Effector memory CD4-positive, alpha-beta T cell (primary cell): ENCODE measurements around the gene KIF25.

Source experiments
- DNase-seq, 3 donors: peaks; one replicate each; pipeline ENCODE4 v3.0.0-alpha.2; 2020
- H3K27ac ChIP-seq: 2 replicates; pipeline ENCODE4 v1.7.0; 2013; ENCODE audit warnings: mild to moderate bottlenecking, low read length, moderate library complexity; ENCODE audit not compliant: insufficient read depth, poor library complexity, severe bottlenecking
- H3K27me3 ChIP-seq: replicated peaks from 2 replicates; pipeline ENCODE4 v1.7.0; 2013; ENCODE audit warnings: mild to moderate bottlenecking, low read length; ENCODE audit not compliant: insufficient read depth, control insufficient read depth, poor library complexity, severe bottlenecking
- H3K36me3 ChIP-seq: 2 replicates; pipeline ENCODE4 v1.7.0; 2013; ENCODE audit warnings: mild to moderate bottlenecking, low read length, moderate library complexity; ENCODE audit not compliant: control insufficient read depth, insufficient read depth
- H3K4me1 ChIP-seq: 2 replicates; pipeline ENCODE4 v1.7.0; 2013; ENCODE audit warnings: low read length, mild to moderate bottlenecking; ENCODE audit not compliant: control insufficient read depth, insufficient read depth, poor library complexity, severe bottlenecking
- H3K4me3 ChIP-seq: 2 replicates; pipeline ENCODE4 v1.7.0; 2013; ENCODE audit warnings: low read length, low read depth, mild to moderate bottlenecking; ENCODE audit not compliant: insufficient read depth, poor library complexity, severe bottlenecking
- H3K9me3 ChIP-seq: 2 replicates; pipeline ENCODE4 v1.7.0; 2013; ENCODE audit warnings: mild to moderate bottlenecking, low read length, moderate library complexity; ENCODE audit not compliant: control insufficient read depth

Gene KIF25

DNA sequence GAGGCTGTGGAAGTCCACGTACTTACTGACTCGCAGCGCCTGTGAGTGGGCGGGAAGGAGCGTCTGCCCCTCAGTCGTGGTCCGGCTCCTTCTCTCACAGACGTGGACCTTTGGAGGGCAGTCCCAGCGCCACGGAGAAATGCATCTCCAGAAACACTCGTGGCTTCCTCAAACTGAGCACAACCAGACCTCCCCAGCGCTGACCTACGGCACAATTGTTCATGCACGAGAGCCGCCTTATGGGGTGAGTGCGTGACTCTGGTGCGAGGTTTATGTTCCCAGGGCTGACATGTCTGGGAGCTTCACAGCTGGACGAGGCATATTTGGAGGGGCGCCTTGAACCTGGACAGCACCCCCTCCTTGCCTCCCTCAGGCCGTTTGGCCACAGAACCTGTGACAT, 51.8 kb downstream of the KIF25 start:
- H3K9me3 ChIP-seq: no peaks in the 10 kb centered on the region
- H3K4me1 ChIP-seq: no peaks in the 10 kb centered on the region
- no peaks in the 10 kb centered on the region for H3K36me3 ChIP-seq

DNA sequence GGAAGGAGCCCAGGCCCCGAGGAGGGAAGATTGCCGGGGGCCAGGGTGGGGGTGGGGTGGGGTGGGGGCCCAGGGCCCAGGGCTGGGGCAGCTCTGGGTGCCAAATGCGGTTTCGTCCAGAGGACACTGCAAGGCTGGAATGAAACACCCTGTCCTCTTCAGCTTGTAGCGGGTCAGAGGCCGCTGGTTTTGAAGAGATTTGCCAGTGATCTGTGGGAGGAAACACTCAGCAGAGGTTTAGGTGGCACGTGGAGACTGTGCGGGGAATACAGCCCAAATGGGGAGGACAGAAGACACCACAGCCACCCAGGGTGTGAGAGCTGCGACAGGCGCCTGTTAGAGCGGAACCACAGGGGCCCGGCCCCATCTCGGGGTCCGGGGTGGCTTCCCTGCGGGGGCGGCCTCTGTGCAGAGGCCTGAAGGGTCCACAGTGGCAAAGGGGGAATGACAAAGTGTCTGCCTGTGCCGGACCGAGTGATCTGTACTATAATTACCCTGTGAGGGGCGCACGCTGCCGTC, 52.3 kb downstream of the KIF25 start:
- no peaks in the 10 kb centered on the region for H3K4me1 ChIP-seq
- H3K4me3 ChIP-seq: no peak overlapping the region
- no peak for DNase-seq
- H3K27ac ChIP-seq: no peak overlapping the region
- H3K36me3 ChIP-seq: no peaks in the 10 kb centered on the region
- H3K27me3 ChIP-seq: no peaks in the 10 kb centered on the region
- H3K9me3 ChIP-seq: no peaks in the 10 kb centered on the region

More for the DNA sequence above, 51.8 kb downstream of the KIF25 start:
- no peak for DNase-seq
- no peak overlapping the region for H3K4me3 ChIP-seq
- H3K27me3 ChIP-seq: no peaks in the 10 kb centered on the region
- no peak overlapping the region for H3K27ac ChIP-seq

DNA sequence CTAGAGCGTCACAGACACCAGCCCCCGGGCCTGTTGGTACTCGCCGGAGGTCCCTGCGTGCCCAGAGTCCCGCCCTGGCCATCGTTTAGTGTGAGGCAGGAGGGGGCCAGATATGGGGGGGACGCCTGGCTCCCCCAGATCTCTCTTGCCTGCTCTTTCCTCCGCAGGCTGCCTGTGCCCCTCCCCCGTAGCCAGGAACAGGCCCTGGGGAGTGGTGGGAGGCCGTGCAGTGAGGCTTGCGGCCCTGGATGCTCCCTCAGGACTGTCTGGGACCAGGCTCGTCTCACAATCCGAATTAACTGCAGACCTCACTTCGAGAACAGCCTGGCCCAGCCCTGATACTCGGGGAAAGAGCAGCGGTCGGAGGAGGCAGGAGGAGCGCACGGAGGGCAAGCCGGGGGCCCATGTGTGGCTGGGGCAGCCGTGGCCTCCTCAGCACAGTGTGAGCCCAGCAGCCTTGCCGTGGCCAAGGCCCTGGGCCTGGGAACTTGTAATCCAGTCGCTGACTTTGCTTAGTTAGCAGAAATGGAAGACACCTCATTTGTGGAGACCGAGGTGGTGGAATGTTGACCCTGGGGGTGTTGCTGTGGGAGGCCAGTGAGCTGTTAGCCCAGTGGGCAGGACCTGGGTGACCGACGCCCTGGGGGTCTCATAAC, 52.9 kb downstream of the KIF25 start:
- Histone ChIP-seq H3K4me3 (no peak overlapping the region), H3K9me3 (no peaks in the 10 kb centered on the region), H3K27me3 (no peaks in the 10 kb centered on the region), H3K4me1 (no peaks in the 10 kb centered on the region), H3K27ac (no peak overlapping the region), H3K36me3 (no peaks in the 10 kb centered on the region)
- DNase-seq: no peak

DNA sequence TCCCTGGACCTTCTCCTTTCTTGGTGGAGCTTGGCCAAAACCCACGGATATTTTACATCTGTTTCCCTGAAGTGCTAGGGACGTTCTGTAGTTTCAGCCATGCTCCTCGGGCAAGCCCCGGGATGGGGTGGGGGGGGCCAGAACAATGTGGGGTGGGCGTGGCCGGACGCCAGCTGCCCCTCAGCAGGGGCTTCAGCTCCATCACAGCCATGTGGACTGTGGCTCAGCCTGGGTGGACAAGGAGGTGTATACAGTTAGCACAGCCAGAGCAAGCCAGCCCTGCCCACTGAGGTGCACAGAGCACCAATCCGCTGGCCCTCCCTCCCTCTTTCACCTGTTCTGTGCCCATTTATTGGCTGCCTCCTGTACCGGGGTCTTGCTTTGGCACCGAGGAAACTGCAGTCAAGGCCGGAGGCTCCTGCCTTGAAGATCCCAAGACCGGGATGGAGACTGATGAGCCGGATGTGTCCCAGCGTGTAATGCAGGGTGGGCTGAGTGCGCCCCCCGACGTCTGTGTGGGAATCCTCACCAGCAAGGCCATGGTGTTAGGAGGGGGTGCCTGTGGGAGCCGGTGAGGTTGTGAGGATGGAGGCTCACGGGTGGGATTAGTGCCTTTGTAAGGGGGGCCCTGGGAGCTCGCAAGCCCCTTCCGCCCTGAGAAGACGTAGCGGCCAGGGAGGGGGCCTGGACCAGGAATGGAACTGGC, 53.6 kb downstream of the KIF25 start:
- H3K36me3 ChIP-seq: no peaks in the 10 kb centered on the region
- H3K27me3 ChIP-seq: no peaks in the 10 kb centered on the region
- H3K9me3 ChIP-seq: no peaks in the 10 kb centered on the region
- no peak overlapping the region for H3K27ac ChIP-seq
- H3K4me1 ChIP-seq: no peaks in the 10 kb centered on the region
- H3K4me3 ChIP-seq: no peak overlapping the region
- no peak for DNase-seq

DNA sequence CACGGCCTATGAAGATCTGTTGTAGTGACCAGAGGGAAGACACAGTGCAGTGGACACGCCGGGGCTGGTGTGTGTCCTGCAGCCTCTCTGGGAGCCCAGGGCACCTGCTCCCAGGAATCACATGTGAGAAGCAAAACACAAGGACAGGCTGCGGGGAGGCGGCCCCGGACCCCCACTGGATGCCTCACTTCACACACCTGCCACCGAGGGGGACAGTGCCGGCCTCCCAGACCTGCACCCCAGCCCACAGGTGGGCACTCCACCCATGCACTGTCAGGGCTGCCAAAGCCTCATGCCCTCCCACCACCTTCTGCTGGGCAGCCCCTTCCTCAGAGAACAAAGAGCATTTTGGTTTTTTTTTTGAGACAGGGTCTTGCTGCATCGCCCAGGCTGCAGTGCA, 54.2 kb downstream of the KIF25 start:
- Histone ChIP-seq H3K9me3 (no peaks in the 10 kb centered on the region), H3K4me3 (no peak overlapping the region), H3K27ac (no peak overlapping the region), H3K4me1 (no peaks in the 10 kb centered on the region), H3K36me3 (no peaks in the 10 kb centered on the region), H3K27me3 (no peaks in the 10 kb centered on the region)
- no peak for DNase-seq

DNA sequence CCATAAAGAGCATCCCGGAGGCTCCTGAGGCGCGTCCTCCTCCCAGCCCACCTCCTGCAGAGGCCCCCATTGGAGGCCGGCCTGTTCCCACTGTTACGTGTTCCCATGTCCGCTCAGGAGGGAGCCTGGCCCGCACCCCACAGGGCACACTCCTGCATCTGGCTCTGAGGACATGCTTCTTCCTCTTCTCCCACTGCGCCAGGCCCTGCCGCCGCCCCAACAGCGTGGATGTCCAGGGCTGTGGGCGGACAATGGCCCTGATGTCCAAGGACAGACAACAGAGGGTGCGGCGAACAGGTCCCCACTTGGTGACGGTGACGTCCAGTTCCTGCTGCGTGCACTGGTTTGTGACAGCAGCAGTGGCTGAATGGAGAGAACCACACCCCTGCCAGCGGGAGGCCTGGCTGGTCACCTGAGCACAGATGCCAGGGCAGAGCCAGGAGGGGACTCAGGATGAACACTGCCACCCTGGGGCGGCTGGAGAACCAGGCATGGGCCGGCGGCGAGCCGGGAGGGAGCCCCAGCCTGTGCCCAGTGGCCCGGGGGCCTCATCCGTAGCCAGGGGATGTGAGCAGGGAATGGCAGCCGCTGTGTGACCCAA, 54.9 kb downstream of the KIF25 start:
- DNase-seq: no peak
- no peaks in the 10 kb centered on the region for H3K4me1 ChIP-seq
- no peaks in the 10 kb centered on the region for H3K36me3 ChIP-seq
- no peak overlapping the region for H3K4me3 ChIP-seq
- H3K27me3 ChIP-seq: no peaks in the 10 kb centered on the region
- H3K9me3 ChIP-seq: no peaks in the 10 kb centered on the region
- no peak overlapping the region for H3K27ac ChIP-seq

DNA sequence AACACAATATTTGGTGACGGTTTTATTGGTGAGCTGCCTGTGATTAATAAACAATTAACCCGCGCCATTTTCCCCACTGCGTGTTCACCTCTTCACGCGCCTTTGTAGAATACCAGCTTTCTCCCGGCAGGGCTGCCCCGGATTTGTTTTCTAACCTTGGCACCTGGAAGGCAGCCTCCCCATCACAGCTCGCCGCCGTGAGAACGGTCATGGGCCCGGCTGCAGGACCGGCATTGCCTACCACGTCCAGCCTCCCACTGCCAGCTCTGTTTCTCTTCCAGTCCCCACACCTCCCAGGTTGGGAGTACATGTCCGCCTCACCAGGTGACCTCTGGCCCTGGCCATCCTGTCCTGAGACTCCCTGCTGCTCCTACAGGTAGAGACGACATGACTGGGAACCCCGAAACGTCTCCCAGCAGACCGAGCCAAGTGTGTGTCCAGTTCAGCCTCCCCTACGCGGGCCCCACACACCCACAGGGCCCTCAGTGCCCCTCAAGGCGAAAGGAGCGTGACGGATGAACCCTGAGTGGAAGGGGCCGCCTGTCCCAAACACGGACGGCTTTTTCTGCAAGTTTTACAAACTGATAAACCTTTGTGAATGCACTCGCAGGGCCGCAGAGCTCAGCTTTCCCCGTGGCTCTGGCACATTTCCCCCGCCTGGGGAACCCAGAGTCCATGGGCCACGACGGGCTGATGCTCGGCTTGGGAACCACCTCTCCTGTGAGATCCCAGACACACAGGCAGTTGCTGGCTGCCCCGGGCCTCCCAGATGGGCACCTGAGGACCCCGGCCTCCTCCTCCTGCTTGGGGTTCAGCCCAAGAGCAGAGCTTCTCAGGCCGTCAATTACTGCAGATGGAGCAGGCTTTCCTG, 55.9 kb downstream of the KIF25 start:
- Histone ChIP-seq H3K27me3 (no peaks in the 10 kb centered on the region), H3K4me1 (no peaks in the 10 kb centered on the region)

DNA sequence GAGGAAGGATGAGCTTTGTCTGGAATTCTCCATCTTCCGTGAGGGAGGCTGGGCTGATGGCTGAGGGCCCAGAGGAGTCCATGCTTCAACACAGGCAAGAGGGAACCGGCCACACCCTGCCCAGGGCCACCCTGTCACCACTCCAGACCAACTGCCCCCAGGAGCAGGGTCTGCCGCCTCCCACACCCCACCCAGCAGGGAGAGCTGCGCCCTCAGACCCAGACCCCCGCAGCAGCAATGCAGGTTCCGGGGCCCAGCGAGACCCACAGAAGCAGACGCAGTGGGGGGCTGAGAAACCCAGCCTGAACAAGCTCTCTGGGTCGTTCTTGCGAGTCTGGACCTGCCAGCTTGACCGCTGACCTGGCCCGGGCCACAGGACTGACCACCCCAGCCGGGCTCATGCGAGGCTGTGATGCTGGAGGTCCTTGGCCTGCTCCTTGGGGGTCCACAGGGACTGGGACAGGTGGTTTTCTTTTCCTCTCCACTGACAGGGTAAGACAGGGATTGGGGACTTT, 56.5 kb downstream of the KIF25 start:
- H3K4me3 ChIP-seq: no peak overlapping the region
- no peak for DNase-seq
- H3K36me3 ChIP-seq: no peaks in the 10 kb centered on the region
- H3K27ac ChIP-seq: no peak overlapping the region
- no peaks in the 10 kb centered on the region for H3K4me1 ChIP-seq
- no peaks in the 10 kb centered on the region for H3K9me3 ChIP-seq
- H3K27me3 ChIP-seq: no peaks in the 10 kb centered on the region

More for the DNA sequence above, 55.9 kb downstream of the KIF25 start:
- Histone ChIP-seq H3K9me3 (no peaks in the 10 kb centered on the region), H3K4me3 (no peak overlapping the region), H3K27ac (no peak overlapping the region), H3K36me3 (no peaks in the 10 kb centered on the region)
- no peak for DNase-seq

DNA sequence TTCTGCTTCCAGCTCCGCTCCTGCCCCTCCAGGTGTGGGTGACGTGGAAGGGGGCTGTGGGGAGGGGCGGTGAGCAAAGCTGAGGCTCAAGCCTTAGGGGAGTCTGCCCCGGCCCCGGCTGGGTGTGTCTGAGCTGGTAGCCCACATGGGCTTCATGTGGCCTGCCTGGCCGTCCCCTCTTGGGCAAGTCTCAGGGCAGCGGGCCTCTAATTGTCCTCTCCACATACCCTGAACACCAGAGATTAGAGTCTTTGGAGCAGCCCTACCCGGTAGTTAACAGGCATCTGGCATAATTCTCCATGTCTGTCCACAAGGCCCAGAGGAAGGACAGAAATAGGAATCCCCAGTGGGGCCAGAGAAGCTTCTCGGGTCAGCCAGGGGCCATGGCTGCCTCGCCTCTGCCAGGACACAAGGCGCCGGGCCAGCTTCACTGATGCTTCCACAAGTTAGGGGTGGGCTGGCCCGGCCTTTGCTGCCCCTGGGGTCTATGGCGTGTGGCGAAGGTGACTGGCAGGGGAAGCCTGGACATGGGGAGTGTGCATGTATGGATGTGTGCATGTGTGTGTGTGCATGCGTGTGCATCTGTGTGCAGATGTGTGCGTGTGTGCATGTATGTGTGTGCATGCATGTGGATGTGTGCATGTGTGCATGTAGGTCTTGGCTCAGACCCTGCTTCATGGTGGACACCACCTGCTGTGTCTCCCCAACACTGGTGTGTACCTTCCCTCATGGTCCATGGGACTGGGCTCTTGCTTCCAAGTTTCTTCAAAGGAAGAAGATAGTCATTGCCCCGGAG, 57.5 kb downstream of the KIF25 start:
- Histone ChIP-seq H3K4me1 (no peaks in the 10 kb centered on the region), H3K9me3 (no peaks in the 10 kb centered on the region), H3K27ac (no peak overlapping the region), H3K36me3 (no peaks in the 10 kb centered on the region), H3K27me3 (no peaks in the 10 kb centered on the region), H3K4me3 (no peak overlapping the region)
- no peak for DNase-seq
